ENCODE data around the gene FOXN4.

FOXN4 gene

GRCh38 chr12:109239691-109240090, 69.4 kb downstream of the FOXN4 start:
- Histone ChIP-seq H3K27ac (ENCODE audit: low read depth, low read length) (no peak overlapping the region), H3K4me3 (ENCODE audit: low read depth, low read length) (no peak overlapping the region), H3K4me1 (ENCODE audit: control insufficient read depth, insufficient read depth, low read length, unreplicated experiment) (no peaks in the 10 kb centered on the region), H3K79me2 (ENCODE audit: control insufficient read depth, insufficient read depth, low read length, unreplicated experiment) (no peaks in the 10 kb centered on the region), H3K36me3 (ENCODE audit: insufficient read depth, low read length) (no peaks in the 10 kb centered on the region), H3K27me3 (ENCODE audit: insufficient read depth, low read length) (no peaks in the 10 kb centered on the region), H2AFZ (ENCODE audit: low read length, unreplicated experiment) (no peak overlapping the region)

- H3K27ac ChIP-seq (ENCODE audit: low read depth, low read length): no peak overlapping the region
- no peak overlapping the region for H2AFZ ChIP-seq (ENCODE audit: low read length, unreplicated experiment)
- H3K27me3 ChIP-seq (ENCODE audit: insufficient read depth, low read length): no peaks in the 10 kb centered on the region
- no peaks in the 10 kb centered on the region for H3K4me1 ChIP-seq (ENCODE audit: control insufficient read depth, insufficient read depth, low read length, unreplicated experiment)
- H3K36me3 ChIP-seq (ENCODE audit: insufficient read depth, low read length): no peaks in the 10 kb centered on the region
- H3K79me2 ChIP-seq (ENCODE audit: control insufficient read depth, insufficient read depth, low read length, unreplicated experiment): no peaks in the 10 kb centered on the region
- no peak overlapping the region for H3K4me3 ChIP-seq (ENCODE audit: low read depth, low read length)
Observed at GRCh38 chr12:109239179-109239578, 69.9 kb downstream of the FOXN4 start.

GRCh38 chr12:109236257-109236656, 72.8 kb downstream of the FOXN4 start:
- H3K79me2 ChIP-seq (ENCODE audit: control insufficient read depth, insufficient read depth, low read length, unreplicated experiment): no peaks in the 10 kb centered on the region
- no peaks in the 10 kb centered on the region for H3K27me3 ChIP-seq (ENCODE audit: insufficient read depth, low read length)
- no peak overlapping the region for H3K4me3 ChIP-seq (ENCODE audit: low read depth, low read length)
- no peak overlapping the region for H3K27ac ChIP-seq (ENCODE audit: low read depth, low read length)
- H3K4me1 ChIP-seq (ENCODE audit: control insufficient read depth, insufficient read depth, low read length, unreplicated experiment): no peaks in the 10 kb centered on the region
- H3K36me3 ChIP-seq (ENCODE audit: insufficient read depth, low read length): no peaks in the 10 kb centered on the region
- H2AFZ ChIP-seq (ENCODE audit: low read length, unreplicated experiment): no peak overlapping the region

GRCh38 chr12:109234012-109234411, 75.1 kb downstream of the FOXN4 start:
- H2AFZ ChIP-seq (ENCODE audit: low read length, unreplicated experiment): no peak overlapping the region
- no peaks in the 10 kb centered on the region for H3K79me2 ChIP-seq (ENCODE audit: control insufficient read depth, insufficient read depth, low read length, unreplicated experiment)
- H3K36me3 ChIP-seq (ENCODE audit: insufficient read depth, low read length): no peaks in the 10 kb centered on the region
- H3K4me1 ChIP-seq (ENCODE audit: control insufficient read depth, insufficient read depth, low read length, unreplicated experiment): no peaks in the 10 kb centered on the region
- H3K27ac ChIP-seq (ENCODE audit: low read depth, low read length): no peak overlapping the region
- no peak overlapping the region for H3K4me3 ChIP-seq (ENCODE audit: low read depth, low read length)
- no peaks in the 10 kb centered on the region for H3K27me3 ChIP-seq (ENCODE audit: insufficient read depth, low read length)

- H3K27me3 ChIP-seq (ENCODE audit: insufficient read depth, low read length): no peaks in the 10 kb centered on the region
- H3K27ac ChIP-seq (ENCODE audit: low read depth, low read length): no peak overlapping the region
- no peaks in the 10 kb centered on the region for H3K79me2 ChIP-seq (ENCODE audit: control insufficient read depth, insufficient read depth, low read length, unreplicated experiment)
- no peak overlapping the region for H2AFZ ChIP-seq (ENCODE audit: low read length, unreplicated experiment)
- H3K4me3 ChIP-seq (ENCODE audit: low read depth, low read length): no peak overlapping the region
- H3K4me1 ChIP-seq (ENCODE audit: control insufficient read depth, insufficient read depth, low read length, unreplicated experiment): no peaks in the 10 kb centered on the region
- H3K36me3 ChIP-seq (ENCODE audit: insufficient read depth, low read length): no peaks in the 10 kb centered on the region
Observed at GRCh38 chr12:109232731-109233130, 76.4 kb downstream of the FOXN4 start.

GRCh38 chr12:109230193-109230592, 78.9 kb downstream of the FOXN4 start:
- H3K4me1 ChIP-seq (ENCODE audit: control insufficient read depth, insufficient read depth, low read length, unreplicated experiment): no peaks in the 10 kb centered on the region
- H3K79me2 ChIP-seq (ENCODE audit: control insufficient read depth, insufficient read depth, low read length, unreplicated experiment): no peaks in the 10 kb centered on the region
- H2AFZ ChIP-seq (ENCODE audit: low read length, unreplicated experiment): no peak overlapping the region
- H3K27ac ChIP-seq (ENCODE audit: low read depth, low read length): no peak overlapping the region
- no peaks in the 10 kb centered on the region for H3K36me3 ChIP-seq (ENCODE audit: insufficient read depth, low read length)
- H3K4me3 ChIP-seq (ENCODE audit: low read depth, low read length): no peak overlapping the region
- no peaks in the 10 kb centered on the region for H3K27me3 ChIP-seq (ENCODE audit: insufficient read depth, low read length)

- no peak overlapping the region for H3K4me3 ChIP-seq (ENCODE audit: low read depth, low read length)
- no peak overlapping the region for H3K27ac ChIP-seq (ENCODE audit: low read depth, low read length)
- no peaks in the 10 kb centered on the region for H3K79me2 ChIP-seq (ENCODE audit: control insufficient read depth, insufficient read depth, low read length, unreplicated experiment)
- no peaks in the 10 kb centered on the region for H3K27me3 ChIP-seq (ENCODE audit: insufficient read depth, low read length)
- H3K36me3 ChIP-seq (ENCODE audit: insufficient read depth, low read length): no peaks in the 10 kb centered on the region
- H2AFZ ChIP-seq (ENCODE audit: low read length, unreplicated experiment): no peak overlapping the region
- no peaks in the 10 kb centered on the region for H3K4me1 ChIP-seq (ENCODE audit: control insufficient read depth, insufficient read depth, low read length, unreplicated experiment)
Observed at GRCh38 chr12:109228664-109229063, 80.4 kb downstream of the FOXN4 start.
